ENCODE data around the gene LAMA3.
A peak's percentile ranks its signal among the peaks of the same experiment; 100 is the strongest.

Gene LAMA3

GRCh38 chr18:23793985-23794867 is 105.0 kb downstream of the LAMA3 start:
- no peak for DNase-seq

GRCh38 chr18:23798249-23798648 is 109.0 kb downstream of the LAMA3 start:
- DNase-seq: no peak

DNA sequence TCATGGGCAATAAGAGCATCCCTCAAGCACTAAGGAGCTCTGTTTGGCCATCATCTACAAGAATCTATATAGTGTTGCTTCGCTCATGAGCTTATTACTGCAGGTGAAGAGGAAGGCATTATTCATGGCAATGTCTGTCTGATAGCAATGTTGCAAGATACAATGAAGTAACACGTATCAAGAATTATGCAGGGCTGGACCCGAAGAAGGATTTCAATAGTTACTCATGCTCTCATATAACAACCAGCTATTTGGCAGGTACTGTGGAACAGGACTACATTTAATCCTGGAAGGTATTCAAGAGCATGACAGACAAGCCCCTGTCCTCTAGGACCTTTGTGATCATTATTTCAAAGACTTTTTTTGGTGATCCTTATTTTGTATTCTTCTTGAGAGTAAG is 109.6 kb downstream of the LAMA3 start:
- no peak for DNase-seq

DNA sequence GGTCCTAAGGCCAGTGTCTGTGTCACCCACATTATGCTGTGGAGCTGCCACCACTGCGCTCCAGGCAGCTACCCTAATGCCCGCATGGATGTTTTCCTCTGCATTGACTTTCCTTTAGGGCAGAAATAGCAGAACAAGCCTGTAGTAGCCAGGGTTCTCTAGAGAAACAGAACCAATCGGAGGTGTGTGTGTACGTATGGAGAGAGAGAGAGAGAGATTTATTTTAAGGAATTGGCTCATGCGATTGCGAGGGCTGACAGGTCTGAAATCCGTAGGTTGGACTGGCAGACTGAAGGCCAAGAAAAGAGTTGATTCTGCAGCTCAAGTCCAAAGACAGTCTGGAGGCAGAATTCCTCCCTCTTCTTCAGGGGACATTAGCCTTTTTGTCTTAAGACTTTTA is 110.3 kb downstream of the LAMA3 start:
- no peak for DNase-seq

GRCh38 chr18:23800902-23801301 is 111.6 kb downstream of the LAMA3 start:
- DNase-seq: no peak

DNA sequence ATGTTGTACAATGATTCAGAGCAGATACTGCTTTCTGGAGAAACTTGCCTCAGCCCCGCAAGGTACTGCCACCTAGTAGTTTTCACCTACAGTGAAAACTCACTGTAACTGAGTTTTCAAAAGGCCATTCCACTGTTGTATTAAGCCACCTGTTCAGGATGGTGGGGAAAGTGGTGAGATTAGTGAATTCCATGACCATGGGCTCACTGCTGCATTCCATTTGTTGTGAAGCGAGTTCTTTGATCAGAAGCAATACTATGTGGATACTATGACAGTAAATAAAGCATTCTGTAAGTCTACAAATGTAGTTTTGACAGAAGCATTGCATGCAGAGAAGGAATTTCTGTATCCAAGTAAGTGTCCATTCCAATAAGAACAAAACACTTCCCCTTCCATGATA is 113.6 kb downstream of the LAMA3 start:
- no peak for DNase-seq

DNA sequence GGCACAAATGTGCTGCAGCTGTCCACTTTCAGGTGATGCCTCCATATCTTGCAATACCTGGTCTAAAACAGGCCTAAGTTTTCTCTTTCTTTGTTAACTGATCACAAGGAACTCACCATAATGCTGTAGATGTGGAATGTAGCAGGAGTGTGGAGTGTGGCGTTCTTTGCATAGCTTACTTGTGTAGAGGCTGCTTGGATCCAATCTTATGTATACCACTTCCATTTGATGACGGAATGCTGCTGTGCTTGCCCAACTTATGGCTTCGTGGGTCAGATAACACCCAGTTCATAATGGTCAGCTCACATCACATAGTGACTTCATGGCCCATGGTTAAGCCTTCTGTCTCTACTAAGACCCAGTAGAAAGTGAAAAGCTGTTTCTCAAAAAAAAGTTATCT is 114.5 kb downstream of the LAMA3 start:
- no peak for DNase-seq

- DNase-seq: no peak
Observed at GRCh38 chr18:23805898-23806297, 116.6 kb downstream of the LAMA3 start.

DNA sequence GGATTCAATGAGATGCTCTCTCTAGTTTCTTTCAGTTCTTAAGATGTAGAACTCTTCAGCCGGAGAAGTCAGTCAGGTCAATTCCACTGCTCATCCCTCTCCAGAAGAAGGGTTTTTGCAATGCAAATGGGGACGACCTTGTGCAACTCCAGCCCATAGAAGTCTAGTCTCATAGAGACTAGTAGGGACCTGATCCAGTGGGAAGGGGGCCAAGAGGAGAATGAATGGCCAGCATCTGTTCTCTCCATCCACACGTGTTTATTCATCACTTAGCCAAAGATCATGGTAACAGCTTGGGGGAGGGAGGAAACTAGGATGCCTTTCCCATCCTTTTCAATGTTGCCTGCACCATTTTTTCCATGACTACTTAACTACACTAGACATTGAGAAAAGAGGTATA is 120.2 kb downstream of the LAMA3 start:
- peak; percentile 17 for DNase-seq

GRCh38 chr18:23810396-23810795 is 121.1 kb downstream of the LAMA3 start:
- DNase-seq: no peak

GRCh38 chr18:23811176-23811575 is 121.9 kb downstream of the LAMA3 start:
- no peak for DNase-seq

GRCh38 chr18:23812546-23813440 is 123.5 kb downstream of the LAMA3 start:
- DNase-seq: peak; percentile 55

DNA sequence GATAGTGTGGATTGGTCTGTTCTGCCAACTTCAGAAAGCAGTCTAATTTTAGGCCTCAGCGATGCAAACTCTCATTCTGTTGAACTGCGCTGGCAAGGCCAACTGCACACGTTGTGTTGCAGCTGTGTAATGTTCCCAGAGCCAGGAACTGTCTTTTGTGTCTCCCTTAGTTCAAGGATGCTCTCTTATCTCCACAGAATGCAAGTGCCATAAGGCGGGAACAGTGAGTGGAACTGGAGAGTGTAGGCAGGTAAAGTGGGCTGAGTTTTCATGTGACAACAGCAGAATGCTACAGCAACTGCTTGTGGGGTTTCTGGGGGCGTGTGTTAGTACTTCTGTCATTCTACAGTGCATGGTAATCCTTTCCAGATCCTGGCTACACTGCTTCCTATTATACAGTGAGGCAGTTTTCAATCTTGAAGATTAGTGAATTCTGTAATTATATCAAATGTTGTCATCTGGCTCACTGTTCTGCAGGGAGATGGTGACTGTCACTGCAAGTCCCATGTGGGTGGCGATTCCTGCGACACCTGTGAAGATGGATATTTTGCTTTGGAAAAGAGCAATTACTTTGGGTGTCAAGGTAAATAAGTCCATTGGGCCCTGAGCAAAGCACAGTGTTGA is 125.8 kb downstream of the LAMA3 start:
- DNase-seq: no peak

GRCh38 chr18:23816021-23816420 is 126.8 kb downstream of the LAMA3 start:
- DNase-seq: no peak

DNA sequence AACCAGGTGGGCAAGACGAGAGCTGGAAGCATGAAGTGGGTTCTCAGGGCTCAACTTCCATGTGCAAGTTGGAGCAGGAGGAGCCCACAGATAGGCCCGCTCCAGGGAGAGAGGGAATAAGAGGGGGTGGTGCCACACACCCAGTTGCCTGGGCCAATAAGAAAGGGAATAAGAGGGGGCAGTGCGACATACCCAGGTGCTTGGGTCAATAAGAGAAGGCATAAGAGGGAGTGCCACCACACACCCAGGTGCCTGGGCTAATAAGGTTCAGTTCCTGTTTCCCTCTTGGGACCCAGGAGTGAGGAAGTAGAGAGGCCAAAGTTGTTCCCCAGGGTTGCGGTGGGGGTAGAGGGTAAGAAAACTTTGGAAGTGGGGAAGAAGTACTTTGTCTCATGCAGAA is 127.5 kb downstream of the LAMA3 start:
- no peak for DNase-seq

- no peak for DNase-seq
Observed at GRCh38 chr18:23819001-23819400, 129.7 kb downstream of the LAMA3 start.

DNA sequence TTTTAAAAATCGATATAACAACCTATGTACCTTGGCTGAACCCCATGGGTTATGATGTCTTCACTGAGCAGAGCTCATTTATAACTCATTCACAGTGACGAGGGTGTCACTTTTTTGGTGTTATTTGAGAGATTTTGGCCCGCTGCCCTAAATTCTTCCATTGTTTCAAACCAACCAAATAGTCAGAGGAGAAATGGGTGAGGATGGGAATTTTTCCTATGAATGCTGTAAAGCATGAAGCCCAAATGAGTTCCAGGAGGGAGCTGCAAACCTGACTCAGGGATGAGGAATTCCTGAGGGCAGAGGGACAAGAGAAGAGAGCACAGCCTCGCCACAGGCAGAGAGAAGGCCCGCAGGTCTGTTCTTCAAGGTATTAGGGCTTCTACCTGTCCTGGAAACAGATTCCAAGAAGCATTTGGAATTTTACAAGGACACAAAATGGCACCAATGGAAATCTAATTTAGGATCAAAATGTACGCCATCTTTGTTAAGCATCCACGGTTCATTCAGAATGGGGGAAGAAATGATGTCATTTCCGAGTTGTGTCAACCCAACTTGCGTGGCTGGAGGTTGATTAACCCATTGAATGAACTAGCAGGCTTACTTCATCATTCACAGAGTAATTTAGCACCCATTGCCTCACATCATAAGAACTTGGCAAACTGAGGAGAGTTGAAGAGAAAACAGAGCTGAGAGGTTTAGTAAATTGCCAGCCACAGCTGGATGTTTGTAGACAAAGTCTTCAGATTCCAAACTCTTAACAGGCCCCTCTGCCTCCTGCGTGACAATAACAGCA is 133.5 kb downstream of the LAMA3 start:
- DNase-seq: no peak

- DNase-seq: no peak
Observed at GRCh38 chr18:23824240-23824639, 135.0 kb downstream of the LAMA3 start.

- DNase-seq: no peak
Observed at GRCh38 chr18:23824669-23825068, 135.4 kb downstream of the LAMA3 start.

GRCh38 chr18:23825496-23825895 is 136.2 kb downstream of the LAMA3 start:
- no peak for DNase-seq

GRCh38 chr18:23825978-23826405 is 136.7 kb downstream of the LAMA3 start:
- DNase-seq: no peak

DNA sequence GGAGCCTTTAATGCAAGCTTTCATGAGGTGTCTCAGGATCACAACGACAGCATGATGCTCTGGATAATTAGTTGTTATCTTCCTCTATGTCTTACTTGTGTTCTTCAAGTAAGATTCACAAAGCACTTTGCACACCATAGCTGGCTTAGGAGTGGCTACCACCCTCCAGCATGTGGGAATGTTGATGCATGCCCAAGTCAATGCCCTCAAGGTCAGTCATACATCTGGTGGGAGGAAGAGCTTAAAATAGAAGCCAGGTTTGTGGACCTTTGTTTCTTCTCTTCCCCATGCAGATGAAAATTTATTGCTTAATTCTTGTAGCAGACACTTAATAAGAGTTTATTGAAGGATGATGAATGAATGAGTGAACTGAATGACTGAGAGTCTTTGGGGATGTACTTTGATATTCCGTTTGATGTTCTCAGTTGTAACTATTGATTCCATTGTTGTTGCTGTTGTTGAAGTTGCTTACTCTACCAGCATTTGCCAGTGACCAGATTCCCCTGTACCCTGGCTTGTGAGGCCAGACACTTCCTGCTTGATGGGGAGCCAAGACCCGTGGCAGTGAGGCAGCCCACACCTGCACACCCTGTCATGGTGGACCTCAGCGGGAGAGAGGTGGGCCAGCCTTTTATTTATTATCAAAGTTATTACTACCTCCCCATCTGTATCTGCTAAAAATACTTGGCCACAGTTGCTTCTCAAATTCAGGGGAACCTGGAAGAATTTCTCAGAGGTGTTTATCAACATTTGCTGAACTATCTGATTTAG is 137.8 kb downstream of the LAMA3 start:
- DNase-seq: no peak
